A673 (cell line): ENCODE results near the gene KATNAL1. TPM values are rescaled to one million over a fixed set of nuclear protein-coding genes. Genes with fewer than 3 reads are reported as not detected.

Experiments
- BruUV-seq: library from RNA; stranded (reverse); fragments of 400-500 nt; replicated peaks from 2 replicates; lab custom pipeline; 2021; lab: Mats Ljungman, UMichigan
- CTCF ChIA-PET: fragments of 300-600 bp; sonication (Branson Sonifier 250); formaldehyde crosslinking; loops from one replicate; lab custom pipeline; 2022; ENCODE audit warnings: antibody characterized with exemption; lab: Charles Lee
- POLR2A ChIA-PET: fragments of 300-600 bp; sonication (Branson Sonifier 250); formaldehyde crosslinking; loops from one replicate; lab custom pipeline; 2022; ENCODE audit warnings: antibody characterized with exemption; ENCODE audit not compliant: low non-redundant PET; lab: Charles Lee
- DNase-seq: peaks from one replicate; pipeline ENCODE4 v3.0.0-alpha.2; 2015; ENCODE audit warnings: low spot score
- H3K27ac ChIP-seq: fragments of 200-600 bp; sonication (generic); 2 replicates; pipeline ENCODE4 v1.5.1; 2016; ENCODE audit warnings: mixed run types, low read depth, mild to moderate bottlenecking, mixed read lengths, antibody characterized with exemption, low read length; ENCODE audit not compliant: poor library complexity, severe bottlenecking
- H3K27me3 ChIP-seq: fragments of 200-600 bp; sonication (generic); replicated peaks from 2 replicates; pipeline ENCODE4 v1.6.1; 2017; ENCODE audit warnings: mixed run types, low read depth, mild to moderate bottlenecking, mixed read lengths, antibody characterized with exemption, low read length; ENCODE audit not compliant: insufficient read depth, poor library complexity
- H3K36me3 ChIP-seq: fragments of 200-600 bp; sonication (generic); 2 replicates; pipeline ENCODE4 v1.6.1; 2016; ENCODE audit warnings: mixed run types, mild to moderate bottlenecking, mixed read lengths, antibody characterized with exemption, low read length; ENCODE audit not compliant: insufficient read depth, poor library complexity, severe bottlenecking
- H3K4me1 ChIP-seq: fragments of 200-600 bp; sonication (generic); 2 replicates; pipeline ENCODE4 v1.6.1; 2017; ENCODE audit warnings: mixed run types, mild to moderate bottlenecking, mixed read lengths, antibody characterized with exemption, low read length; ENCODE audit not compliant: insufficient read depth, poor library complexity, severe bottlenecking
- H3K4me3 ChIP-seq: fragments of 200-600 bp; sonication (generic); 2 replicates; pipeline ENCODE4 v1.5.1; 2016; ENCODE audit warnings: low read depth, mixed run types, mild to moderate bottlenecking, mixed read lengths, low read length; ENCODE audit not compliant: poor library complexity, severe bottlenecking
- H3K9me3 ChIP-seq: fragments of 200-600 bp; sonication (generic); 2 replicates; pipeline ENCODE4 v1.6.1; 2016; ENCODE audit warnings: mixed run types, low read depth, mild to moderate bottlenecking, mixed read lengths, antibody characterized with exemption, low read length; ENCODE audit not compliant: poor library complexity, severe bottlenecking
- EZH2 ChIP-seq: fragments of 200-600 bp; sonication (generic); IDR thresholded peaks from 2 replicates; pipeline ENCODE4 v1.6.1; 2017; ENCODE audit warnings: borderline replicate concordance, low read depth, mild to moderate bottlenecking, mixed read lengths, antibody characterized with exemption, low read length; ENCODE audit not compliant: poor library complexity, severe bottlenecking
- intact Hi-C: fragments of 100-400 bp; cut with micrococcal nuclease; formaldehyde crosslinking; loops from one replicate; pipeline ENCODE4 v1.10.0; 2022; ENCODE audit not compliant: unreplicated experiment
- total RNA-seq: library from RNA; stranded (reverse); gene quantifications from 2 replicates; pipeline ENCODE4 v1.2.3, GENCODE V29; 2021
- TF ChIP-seq, protein P1 (sequence below): fragments of 300-800, 200-600 bp; sonication (generic); conservative IDR thresholded peaks from 2 replicates; pipeline ENCODE4 v1.5.1; 2017; ENCODE audit warnings: low read depth, mild to moderate bottlenecking, antibody characterized with exemption, low read length, moderate library complexity, mixed read lengths

The KATNAL1 gene
- total RNA-seq, 1 experiment from 2014 or later = 63.0 TPM

DNA sequence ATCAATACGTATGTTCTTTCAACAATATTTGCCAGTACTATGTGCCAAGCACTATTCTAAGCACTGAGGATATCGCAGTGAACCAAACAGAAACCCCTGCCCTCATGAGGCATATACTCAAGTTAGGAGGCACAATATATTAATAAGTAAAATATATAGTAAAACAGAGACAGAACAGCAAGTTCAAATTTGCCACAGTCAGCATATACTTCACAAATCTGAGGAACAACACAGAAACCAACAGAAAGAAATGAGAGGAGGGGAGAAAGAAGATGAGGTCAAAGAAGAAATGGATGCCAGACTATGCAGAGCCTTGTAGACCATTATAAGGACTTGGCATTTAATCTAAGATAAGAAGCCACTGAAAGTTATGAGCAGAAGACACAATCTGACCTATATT lies 59.9 kb downstream of the KATNAL1 start:
- Histone ChIP-seq H3K9me3 (peaks cover 8% of the 10 kb centered on the region), H3K4me1 (peaks cover 5% of the 10 kb centered on the region), H3K27ac (no peak overlapping the region), H3K4me3 (no peak overlapping the region), H3K36me3 (peaks cover 12% of the 10 kb centered on the region), H3K27me3 (no peaks in the 10 kb centered on the region)
- BruUV-seq = no TSS peak
- no peak for TF ChIP-seq EZH2
- TF ChIP-seq, protein P1, sequence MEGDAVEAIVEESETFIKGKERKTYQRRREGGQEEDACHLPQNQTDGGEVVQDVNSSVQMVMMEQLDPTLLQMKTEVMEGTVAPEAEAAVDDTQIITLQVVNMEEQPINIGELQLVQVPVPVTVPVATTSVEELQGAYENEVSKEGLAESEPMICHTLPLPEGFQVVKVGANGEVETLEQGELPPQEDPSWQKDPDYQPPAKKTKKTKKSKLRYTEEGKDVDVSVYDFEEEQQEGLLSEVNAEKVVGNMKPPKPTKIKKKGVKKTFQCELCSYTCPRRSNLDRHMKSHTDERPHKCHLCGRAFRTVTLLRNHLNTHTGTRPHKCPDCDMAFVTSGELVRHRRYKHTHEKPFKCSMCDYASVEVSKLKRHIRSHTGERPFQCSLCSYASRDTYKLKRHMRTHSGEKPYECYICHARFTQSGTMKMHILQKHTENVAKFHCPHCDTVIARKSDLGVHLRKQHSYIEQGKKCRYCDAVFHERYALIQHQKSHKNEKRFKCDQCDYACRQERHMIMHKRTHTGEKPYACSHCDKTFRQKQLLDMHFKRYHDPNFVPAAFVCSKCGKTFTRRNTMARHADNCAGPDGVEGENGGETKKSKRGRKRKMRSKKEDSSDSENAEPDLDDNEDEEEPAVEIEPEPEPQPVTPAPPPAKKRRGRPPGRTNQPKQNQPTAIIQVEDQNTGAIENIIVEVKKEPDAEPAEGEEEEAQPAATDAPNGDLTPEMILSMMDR = no peak
- ChIA-PET CTCF (no interaction called here), POLR2A (no interaction called here)
- intact Hi-C loops = no loop called here
- DNase-seq = no peak

DNA sequence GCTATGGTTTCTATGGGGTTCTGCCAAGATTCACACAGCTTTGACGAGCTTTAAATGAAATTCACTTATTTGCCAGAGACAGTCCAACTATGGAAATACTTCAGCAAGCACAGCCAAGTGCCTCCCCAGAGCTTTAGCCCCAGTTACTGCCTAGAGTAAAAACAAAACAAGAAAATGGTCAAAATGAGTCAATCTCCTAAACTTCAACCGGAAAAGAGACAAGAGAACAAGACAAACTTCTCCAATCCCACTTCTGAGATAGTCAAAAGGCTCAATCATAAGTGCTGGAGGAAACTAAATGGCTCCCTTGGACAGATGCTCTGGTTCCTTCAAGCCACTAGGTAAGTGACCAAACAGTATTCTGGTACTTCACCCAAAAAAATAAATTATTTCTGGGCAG lies 65.8 kb downstream of the KATNAL1 start:
- Histone ChIP-seq H3K4me1 (no peaks in the 10 kb centered on the region), H3K27ac (no peak overlapping the region), H3K36me3 (peaks cover 12% of the 10 kb centered on the region), H3K4me3 (no peak overlapping the region), H3K27me3 (no peaks in the 10 kb centered on the region), H3K9me3 (no peaks in the 10 kb centered on the region)
- TF ChIP-seq, protein P1 = no peak
- TF ChIP-seq EZH2 = no peak
- ChIA-PET POLR2A (no interaction called here), CTCF (no interaction called here)
- no peak for DNase-seq
- intact Hi-C loops = no loop called here
- BruUV-seq = no TSS peak

DNA sequence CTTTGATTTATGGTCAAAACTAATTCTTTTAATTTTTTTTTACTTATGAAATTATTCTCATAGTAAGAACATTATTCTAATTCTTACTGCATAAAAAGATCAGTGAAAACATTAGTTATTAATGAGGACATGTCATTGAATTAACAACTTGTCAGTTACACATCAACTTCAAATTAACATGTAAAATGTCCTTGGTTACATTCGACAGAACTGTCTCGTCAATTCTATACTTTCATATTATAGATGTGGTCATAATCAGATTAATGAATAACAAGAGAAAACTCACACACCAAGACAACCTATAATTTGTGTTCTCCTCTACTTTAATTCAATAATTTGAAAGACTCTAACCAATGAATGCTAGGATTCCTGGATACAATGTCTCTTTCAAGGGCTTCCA lies 66.7 kb downstream of the KATNAL1 start:
- no peaks in the 10 kb centered on the region for H3K4me1 ChIP-seq
- CTCF ChIA-PET = no interaction called here
- TF ChIP-seq EZH2 = no peak
- TF ChIP-seq, protein P1 = no peak
- DNase-seq = no peak
- no peak overlapping the region for H3K4me3 ChIP-seq
- no peaks in the 10 kb centered on the region for H3K27me3 ChIP-seq
- no peaks in the 10 kb centered on the region for H3K9me3 ChIP-seq
- H3K27ac ChIP-seq = no peak overlapping the region
- BruUV-seq = no TSS peak
- H3K36me3 ChIP-seq = peaks cover 12% of the 10 kb centered on the region
- intact Hi-C loops = no loop called here
- POLR2A ChIA-PET = no interaction called here
